Thoracic aorta (tissue), 2 donors: ENCODE measurements around the gene FKBP9. TPM values are rescaled to one million over a fixed set of nuclear protein-coding genes. Genes with fewer than 3 reads are reported as not detected.
A peak's percentile ranks its signal among the peaks of the same experiment; 100 is the strongest.

Experiments used
- ATAC-seq: fragments of 150-250 bp; one replicate; pipeline ENCODE4 v1.8.0; 2017; ENCODE audit warnings: low read depth; ENCODE audit not compliant: insufficient number of reproducible peaks, low FRiP score
- DNase-seq: peaks from one replicate; pipeline ENCODE4 v3.0.0-alpha.2; 2020; ENCODE audit warnings: low spot score
- H3K27ac ChIP-seq, 2 donors: fragments of 200-600 bp; sonication (generic); 1 replicate in 1 of 2; 2 replicates in 1 of 2; pipeline ENCODE4 v1.5.1; 2016; ENCODE audit warnings: mild to moderate bottlenecking in 2 of 2, moderate library complexity in 2 of 2
- H3K27me3 ChIP-seq: fragments of 200-600 bp; sonication (generic); replicated peaks from 2 replicates; pipeline ENCODE4 v1.6.0; 2016; ENCODE audit warnings: mild to moderate bottlenecking; ENCODE audit not compliant: insufficient read depth
- H3K36me3 ChIP-seq: fragments of 200-600 bp; sonication (generic); one replicate; pipeline ENCODE4 v1.5.1; 2016
- H3K4me1 ChIP-seq, 2 donors: fragments of 200-600 bp; sonication (generic); 1 replicate in 1 of 2; 2 replicates in 1 of 2; pipeline versions ENCODE4 v1.5.1 to v1.6.0; 2016; ENCODE audit warnings: low read depth in 2 of 2, mild to moderate bottlenecking in 1 of 2; ENCODE audit not compliant: control insufficient read depth in 1 of 2
- H3K4me3 ChIP-seq: fragments of 200-600 bp; sonication (generic); 2 replicates; pipeline ENCODE4 v1.5.1; 2016; ENCODE audit warnings: mild to moderate bottlenecking
- H3K9me3 ChIP-seq: fragments of 200-600 bp; sonication (generic); 2 replicates; pipeline ENCODE4 v1.5.1; 2016
- total RNA-seq, 2 donors: library from RNA; depleted of rRNA; stranded (reverse); fragments of >200 nt; gene quantifications; one replicate each; pipeline versions ENCODE4 v1.1.0 to v1.2.3, GENCODE V29; 2016
- TF ChIP-seq, protein P1 (sequence below): fragments of 200-600 bp; sonication (generic); IDR thresholded peaks from one replicate; pipeline ENCODE4 v1.5.1; 2019; ENCODE audit warnings: antibody characterized with exemption

The FKBP9 gene
- total RNA-seq, 2 donors from 2014 or later = 166 to 196 TPM

DNA sequence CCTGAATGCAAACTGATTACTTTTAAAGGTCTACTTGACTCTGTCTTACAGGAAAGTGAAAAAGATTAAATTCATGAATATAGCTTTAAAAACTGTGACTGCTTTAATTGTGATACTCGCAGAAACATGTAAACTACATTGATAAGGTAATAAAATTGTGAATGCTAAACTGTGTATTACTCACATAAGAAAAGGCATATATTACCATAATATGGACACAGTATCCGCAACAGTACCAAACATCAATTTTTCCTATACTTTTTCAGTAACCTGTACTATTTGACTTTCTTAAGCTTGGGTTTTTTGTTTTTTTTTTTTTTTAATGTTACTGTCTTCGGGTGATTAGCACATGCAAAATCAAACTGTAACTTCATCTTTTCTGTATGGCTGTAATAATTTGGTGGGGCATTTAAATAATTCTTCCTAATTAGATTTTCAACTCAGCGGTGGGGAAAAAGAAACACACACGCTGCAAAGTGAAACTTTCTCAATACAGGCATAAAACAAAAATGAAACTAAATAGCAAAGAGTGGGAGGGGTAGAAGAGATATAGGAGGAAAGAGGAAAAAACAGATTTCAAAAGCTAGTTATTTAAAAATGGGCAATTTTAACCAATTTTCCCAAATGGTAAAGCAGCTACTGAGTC lies 82.1 kb downstream of the FKBP9 start:
- peaks cover 10 to 14% of the 10 kb centered on the region in 2 donors for H3K4me1 ChIP-seq
- H3K27ac ChIP-seq = no peak overlapping the region
- ATAC-seq (no peak), DNase-seq (no peak)
- H3K4me3 ChIP-seq = peak overlapping the region; percentile 74
- no peaks in the 10 kb centered on the region for H3K9me3 ChIP-seq
- TF ChIP-seq, protein P1, sequence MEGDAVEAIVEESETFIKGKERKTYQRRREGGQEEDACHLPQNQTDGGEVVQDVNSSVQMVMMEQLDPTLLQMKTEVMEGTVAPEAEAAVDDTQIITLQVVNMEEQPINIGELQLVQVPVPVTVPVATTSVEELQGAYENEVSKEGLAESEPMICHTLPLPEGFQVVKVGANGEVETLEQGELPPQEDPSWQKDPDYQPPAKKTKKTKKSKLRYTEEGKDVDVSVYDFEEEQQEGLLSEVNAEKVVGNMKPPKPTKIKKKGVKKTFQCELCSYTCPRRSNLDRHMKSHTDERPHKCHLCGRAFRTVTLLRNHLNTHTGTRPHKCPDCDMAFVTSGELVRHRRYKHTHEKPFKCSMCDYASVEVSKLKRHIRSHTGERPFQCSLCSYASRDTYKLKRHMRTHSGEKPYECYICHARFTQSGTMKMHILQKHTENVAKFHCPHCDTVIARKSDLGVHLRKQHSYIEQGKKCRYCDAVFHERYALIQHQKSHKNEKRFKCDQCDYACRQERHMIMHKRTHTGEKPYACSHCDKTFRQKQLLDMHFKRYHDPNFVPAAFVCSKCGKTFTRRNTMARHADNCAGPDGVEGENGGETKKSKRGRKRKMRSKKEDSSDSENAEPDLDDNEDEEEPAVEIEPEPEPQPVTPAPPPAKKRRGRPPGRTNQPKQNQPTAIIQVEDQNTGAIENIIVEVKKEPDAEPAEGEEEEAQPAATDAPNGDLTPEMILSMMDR = no peak
- H3K36me3 ChIP-seq = no peaks in the 10 kb centered on the region
- H3K27me3 ChIP-seq = no peaks in the 10 kb centered on the region

- DNase-seq = no peak
- no peaks in the 10 kb centered on the region for H3K27me3 ChIP-seq
- no peak for ATAC-seq
- peaks cover 10 to 14% of the 10 kb centered on the region in 2 donors for H3K4me1 ChIP-seq
- H3K27ac ChIP-seq = no peak overlapping the region
- H3K9me3 ChIP-seq = no peaks in the 10 kb centered on the region
- TF ChIP-seq, protein P1 = no peak
- H3K4me3 ChIP-seq = peak overlapping the region; percentile 74
- no peaks in the 10 kb centered on the region for H3K36me3 ChIP-seq
Measured at GRCh38 chr7:33039903-33040292, 82.7 kb downstream of the FKBP9 start.

DNA sequence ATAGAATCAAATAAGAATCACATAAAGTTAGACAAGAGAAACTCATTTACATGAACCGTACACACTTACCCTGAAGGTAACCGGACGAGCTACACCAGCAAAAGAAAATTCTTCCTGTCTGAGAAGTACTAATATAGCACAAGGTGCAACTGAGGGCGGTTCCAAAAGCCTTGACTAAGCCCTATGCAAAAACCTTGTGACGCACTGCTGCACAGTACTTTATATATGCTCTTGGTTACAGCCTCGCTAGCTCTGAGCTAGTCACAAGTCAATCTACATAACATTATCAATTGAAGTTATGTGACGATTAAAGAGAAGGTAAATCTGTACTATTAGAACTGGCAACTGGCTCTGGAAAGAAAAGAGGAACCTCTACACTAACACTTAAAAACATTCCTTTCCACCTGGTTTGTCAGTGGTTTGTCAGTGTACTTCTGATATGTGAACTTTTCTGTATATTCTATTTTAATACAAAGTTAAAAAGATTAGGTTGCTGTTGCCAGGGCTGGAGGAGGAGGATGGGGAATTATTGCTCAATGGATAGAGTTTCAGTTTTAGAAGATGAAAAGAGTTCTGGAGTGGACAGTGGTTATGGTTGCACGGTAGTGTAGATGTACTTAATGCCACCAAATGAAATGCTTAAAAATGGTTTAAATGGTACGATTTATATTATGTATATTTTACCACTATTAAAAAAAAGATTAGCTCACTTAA lies 83.7 kb downstream of the FKBP9 start:
- TF ChIP-seq, protein P1 = no peak
- H3K4me1 ChIP-seq = peaks cover 10 to 14% of the 10 kb centered on the region in 2 donors
- no peaks in the 10 kb centered on the region for H3K27me3 ChIP-seq
- no peaks in the 10 kb centered on the region for H3K9me3 ChIP-seq
- DNase-seq (no peak), ATAC-seq (no peak)
- H3K36me3 ChIP-seq = no peaks in the 10 kb centered on the region
- peak overlapping the region; percentile 74 for H3K4me3 ChIP-seq
- no peak overlapping the region for H3K27ac ChIP-seq

GRCh38 chr7:33041631-33042428 lies 84.6 kb downstream of the FKBP9 start:
- peaks cover 10 to 14% of the 10 kb centered on the region in 2 donors for H3K4me1 ChIP-seq

More at GRCh38 chr7:33041631-33042428, 84.6 kb downstream of the FKBP9 start:
- DNase-seq = no peak
- Histone ChIP-seq H3K4me3 (no peak overlapping the region), H3K27ac (no peak overlapping the region), H3K36me3 (no peaks in the 10 kb centered on the region), H3K9me3 (no peaks in the 10 kb centered on the region), H3K27me3 (no peaks in the 10 kb centered on the region)
- ATAC-seq = no peak
- TF ChIP-seq, protein P1 = no peak
